A673 (cell line): Measurements from ENCODE around the gene SUN1. TPM values are rescaled to one million over a fixed set of nuclear protein-coding genes. Genes with fewer than 3 reads are reported as not detected.

ENCODE experiments used
- BruUV-seq: library from RNA; stranded (reverse); fragments of 400-500 nt; replicated peaks from 2 replicates; lab custom pipeline; 2021; lab: Mats Ljungman, UMichigan
- CTCF ChIA-PET: fragments of 300-600 bp; sonication (Branson Sonifier 250); formaldehyde crosslinking; loops from one replicate; lab custom pipeline; 2022; ENCODE audit warnings: antibody characterized with exemption; lab: Charles Lee
- POLR2A ChIA-PET: fragments of 300-600 bp; sonication (Branson Sonifier 250); formaldehyde crosslinking; loops from one replicate; lab custom pipeline; 2022; ENCODE audit warnings: antibody characterized with exemption; ENCODE audit not compliant: low non-redundant PET; lab: Charles Lee
- DNase-seq: peaks from one replicate; pipeline ENCODE4 v3.0.0-alpha.2; 2015; ENCODE audit warnings: low spot score
- H3K27ac ChIP-seq: fragments of 200-600 bp; sonication (generic); 2 replicates; pipeline ENCODE4 v1.5.1; 2016; ENCODE audit warnings: mixed run types, low read depth, mild to moderate bottlenecking, mixed read lengths, antibody characterized with exemption, low read length; ENCODE audit not compliant: poor library complexity, severe bottlenecking
- H3K27me3 ChIP-seq: fragments of 200-600 bp; sonication (generic); replicated peaks from 2 replicates; pipeline ENCODE4 v1.6.1; 2017; ENCODE audit warnings: mixed run types, low read depth, mild to moderate bottlenecking, mixed read lengths, antibody characterized with exemption, low read length; ENCODE audit not compliant: insufficient read depth, poor library complexity
- H3K36me3 ChIP-seq: fragments of 200-600 bp; sonication (generic); 2 replicates; pipeline ENCODE4 v1.6.1; 2016; ENCODE audit warnings: mixed run types, mild to moderate bottlenecking, mixed read lengths, antibody characterized with exemption, low read length; ENCODE audit not compliant: insufficient read depth, poor library complexity, severe bottlenecking
- H3K4me1 ChIP-seq: fragments of 200-600 bp; sonication (generic); 2 replicates; pipeline ENCODE4 v1.6.1; 2017; ENCODE audit warnings: mixed run types, mild to moderate bottlenecking, mixed read lengths, antibody characterized with exemption, low read length; ENCODE audit not compliant: insufficient read depth, poor library complexity, severe bottlenecking
- H3K4me3 ChIP-seq: fragments of 200-600 bp; sonication (generic); 2 replicates; pipeline ENCODE4 v1.5.1; 2016; ENCODE audit warnings: low read depth, mixed run types, mild to moderate bottlenecking, mixed read lengths, low read length; ENCODE audit not compliant: poor library complexity, severe bottlenecking
- H3K9me3 ChIP-seq: fragments of 200-600 bp; sonication (generic); 2 replicates; pipeline ENCODE4 v1.6.1; 2016; ENCODE audit warnings: mixed run types, low read depth, mild to moderate bottlenecking, mixed read lengths, antibody characterized with exemption, low read length; ENCODE audit not compliant: poor library complexity, severe bottlenecking
- CTCF ChIP-seq: fragments of 300-800, 200-600 bp; sonication (generic); conservative IDR thresholded peaks from 2 replicates; pipeline ENCODE4 v1.5.1; 2017; ENCODE audit warnings: low read depth, mild to moderate bottlenecking, antibody characterized with exemption, low read length, moderate library complexity, mixed read lengths
- EZH2 ChIP-seq: fragments of 200-600 bp; sonication (generic); IDR thresholded peaks from 2 replicates; pipeline ENCODE4 v1.6.1; 2017; ENCODE audit warnings: borderline replicate concordance, low read depth, mild to moderate bottlenecking, mixed read lengths, antibody characterized with exemption, low read length; ENCODE audit not compliant: poor library complexity, severe bottlenecking
- intact Hi-C: fragments of 100-400 bp; cut with micrococcal nuclease; formaldehyde crosslinking; loops from one replicate; pipeline ENCODE4 v1.10.0; 2022; ENCODE audit not compliant: unreplicated experiment
- total RNA-seq: library from RNA; stranded (reverse); gene quantifications from 2 replicates; pipeline ENCODE4 v1.2.3, GENCODE V29; 2021

The SUN1 gene
- total RNA-seq, 1 experiment from 2014 or later, result 189 TPM

GRCh38 chr7:831596-832166 is 595 bp upstream of the SUN1 start:
- H3K36me3 ChIP-seq, result peaks cover 5% of the 10 kb centered on the region
- intact Hi-C loops, result no loop called here
- H3K9me3 ChIP-seq, result no peaks in the 10 kb centered on the region
- peaks cover 36% of the 10 kb centered on the region for H3K4me1 ChIP-seq
- peak overlapping the region; percentile 53 for H3K27ac ChIP-seq
- DNase-seq, result peak; percentile 60
- ChIA-PET CTCF (no interaction called here), POLR2A (no interaction called here)
- no peak overlapping the region for H3K4me3 ChIP-seq
- no peaks in the 10 kb centered on the region for H3K27me3 ChIP-seq
- TF ChIP-seq EZH2 (no peak), CTCF (no peak)
- no TSS peak for BruUV-seq

- intact Hi-C loops, result no loop called here
- peaks cover 5% of the 10 kb centered on the region for H3K36me3 ChIP-seq
- peaks cover 35% of the 10 kb centered on the region for H3K4me1 ChIP-seq
- DNase-seq, result no peak
- CTCF ChIA-PET, result interaction anchor here (0.7 kb wide), 1 partner anchor 20 kb away, joined by 5 read pairs; no protein-coding TSS in a partner anchor
- H3K27me3 ChIP-seq, result no peaks in the 10 kb centered on the region
- H3K9me3 ChIP-seq, result no peaks in the 10 kb centered on the region
- TF ChIP-seq CTCF (no peak), EZH2 (no peak)
- no peak overlapping the region for H3K4me3 ChIP-seq
- no peak overlapping the region for H3K27ac ChIP-seq
- no TSS peak for BruUV-seq
- POLR2A ChIA-PET, result no interaction called here
These were observed 720 bp downstream of the SUN1 start for GRCh38 chr7:832968-833424.

GRCh38 chr7:833601-834258 is 1.5 kb downstream of the SUN1 start:
- no peaks in the 10 kb centered on the region for H3K9me3 ChIP-seq
- H3K4me3 ChIP-seq, result no peak overlapping the region
- peaks cover 6% of the 10 kb centered on the region for H3K36me3 ChIP-seq
- intact Hi-C loops, result no loop called here
- BruUV-seq, result no TSS peak
- peaks cover 35% of the 10 kb centered on the region for H3K4me1 ChIP-seq
- ChIA-PET CTCF (interaction anchor here (0.7 kb wide), 1 partner anchor 19 kb away, joined by 5 read pairs; no protein-coding TSS in a partner anchor), POLR2A (no interaction called here)
- DNase-seq, result no peak
- no peak for TF ChIP-seq CTCF
- no peaks in the 10 kb centered on the region for H3K27me3 ChIP-seq
- H3K27ac ChIP-seq, result no peak overlapping the region
